Liver (tissue), 9 donors: ENCODE measurements around the gene EP400. TPM values are rescaled to one million over a fixed set of nuclear protein-coding genes. Genes with fewer than 3 reads are reported as not detected.
A peak's percentile ranks its signal among the peaks of the same experiment; 100 is the strongest.

Experiments
- DNase-seq: peaks from one replicate; pipeline ENCODE4 v3.0.0-alpha.2; 2017; ENCODE audit warnings: low spot score
- H3K27ac ChIP-seq, 2 donors: one replicate each; pipeline ENCODE4 v1.7.0; 2013; ENCODE audit warnings: inconsistent platforms in 2 of 2, low read length in 2 of 2, control low read depth in 1 of 2, low read depth in 1 of 2, mild to moderate bottlenecking in 1 of 2
- H3K27me3 ChIP-seq, 4 donors: one replicate each; pipeline versions ENCODE4 v1.6.1 to v1.7.0; 2013; ENCODE audit warnings: low read length in 3 of 4, inconsistent platforms in 1 of 4, mild to moderate bottlenecking in 1 of 4, moderate library complexity in 1 of 4; ENCODE audit not compliant: control insufficient read depth in 4 of 4, insufficient read depth in 4 of 4
- H3K36me3 ChIP-seq, 4 donors: one replicate each; pipeline versions ENCODE4 v1.6.1 to v1.7.0; 2013; ENCODE audit warnings: low read length in 3 of 4, mild to moderate bottlenecking in 3 of 4, low read depth in 1 of 4, moderate library complexity in 1 of 4; ENCODE audit not compliant: control insufficient read depth in 4 of 4, insufficient read depth in 3 of 4
- H3K4me1 ChIP-seq, 4 donors: one replicate each; pipeline versions ENCODE4 v1.6.1 to v1.7.0; 2013; ENCODE audit warnings: low read length in 3 of 4, mild to moderate bottlenecking in 3 of 4, moderate library complexity in 1 of 4; ENCODE audit not compliant: control insufficient read depth in 4 of 4, insufficient read depth in 4 of 4
- H3K4me3 ChIP-seq, 3 donors: one replicate each; pipeline versions ENCODE4 v1.6.1 to v1.7.0; 2013; ENCODE audit warnings: low read length in 3 of 3, control low read depth in 1 of 3, low read depth in 1 of 3, mild to moderate bottlenecking in 1 of 3
- H3K9ac ChIP-seq, 2 donors: one replicate each; pipeline ENCODE4 v1.7.0; 2013; ENCODE audit warnings: low read length in 2 of 2, mild to moderate bottlenecking in 2 of 2, moderate library complexity in 2 of 2, control low read depth in 1 of 2, low read depth in 1 of 2
- H3K9me3 ChIP-seq, 4 donors: one replicate each; pipeline versions ENCODE4 v1.6.1 to v1.7.0; 2013; ENCODE audit warnings: low read length in 3 of 4; ENCODE audit not compliant: control insufficient read depth in 4 of 4
- ATF3 ChIP-seq: IDR thresholded peaks from 2 replicates; pipeline ENCODE4 v1.6.1; 2016; ENCODE audit warnings: antibody characterized with exemption
- EGR1 ChIP-seq, 2 donors: IDR thresholded peaks; 2 replicates each; pipeline ENCODE4 v1.6.1; 2016 to 2018; ENCODE audit warnings: antibody characterized with exemption in 2 of 2, low read depth in 2 of 2
- FOXA1 ChIP-seq: IDR thresholded peaks from 2 replicates; pipeline ENCODE4 v1.6.1; 2016; ENCODE audit warnings: antibody characterized with exemption
- FOXA2 ChIP-seq: IDR thresholded peaks from 2 replicates; pipeline ENCODE4 v1.6.1; 2016; ENCODE audit warnings: antibody characterized with exemption
- GABPA ChIP-seq, 2 donors: IDR thresholded peaks in 1 of 2; conservative IDR thresholded peaks in 1 of 2; 2 replicates each; pipeline ENCODE4 v1.6.1; 2016; ENCODE audit warnings: antibody characterized with exemption in 2 of 2, mild to moderate bottlenecking in 1 of 2, moderate library complexity in 1 of 2
- HNF4A ChIP-seq, 2 donors: conservative IDR thresholded peaks; 2 replicates each; pipeline ENCODE4 v1.6.1; 2016; ENCODE audit warnings: antibody characterized with exemption in 2 of 2, mild to moderate bottlenecking in 2 of 2
- HNF4G ChIP-seq: IDR thresholded peaks from 2 replicates; pipeline ENCODE4 v1.6.1; 2016; ENCODE audit warnings: antibody characterized with exemption
- JUND ChIP-seq, 2 donors: IDR thresholded peaks; 2 replicates each; pipeline ENCODE4 v1.6.1; 2016; ENCODE audit warnings: antibody characterized with exemption in 2 of 2
- NR2F2 ChIP-seq: IDR thresholded peaks from 2 replicates; pipeline ENCODE4 v1.6.1; 2016; ENCODE audit warnings: antibody characterized with exemption
- RXRA ChIP-seq, 2 donors: IDR thresholded peaks; 2 replicates each; pipeline ENCODE4 v1.6.1; 2017 to 2018; ENCODE audit warnings: antibody characterized with exemption in 2 of 2, mild to moderate bottlenecking in 1 of 2
- SP1 ChIP-seq: IDR thresholded peaks from 2 replicates; pipeline ENCODE4 v1.6.1; 2018; ENCODE audit warnings: antibody characterized with exemption, mild to moderate bottlenecking
- YY1 ChIP-seq: IDR thresholded peaks from 2 replicates; pipeline ENCODE4 v1.6.1; 2016; ENCODE audit warnings: antibody characterized with exemption, mild to moderate bottlenecking
- ZBTB33 ChIP-seq: IDR thresholded peaks from 2 replicates; pipeline ENCODE4 v1.6.1; 2016; ENCODE audit warnings: antibody characterized with exemption
- WGBS: extraction: QIAGEN DNeasy Blood & Tissue Kit; methylation state at CpG from one replicate; pipeline ENCODE4 v1.1.7; 2013; 5-methylcytosine and 5-hydroxymethylcytosine counted together
- polyA plus RNA-seq, 2 donors: library from polyadenylated mRNA; stranded (reverse) in 1 of 2; unstranded in 1 of 2; fragments of 200-250 nt in 1 of 2; fragments of >200 nt in 1 of 2; fragmentation: Nextera tagmentation in 1 of 2; extraction: Ambion mirVana in 1 of 2; gene quantifications; one replicate each; pipeline versions ENCODE4 v1.2.1 to v1.2.3, GENCODE V29; 2013 to 2015
- total RNA-seq, 2 donors: library from RNA; depleted of rRNA; stranded (reverse); fragments of >200 nt; gene quantifications; one replicate each; pipeline ENCODE4 v1.2.3, GENCODE V29; 2014
- TF ChIP-seq, protein P1 (sequence below): IDR thresholded peaks from 2 replicates; pipeline ENCODE4 v1.6.1; 2016; ENCODE audit warnings: antibody characterized with exemption, mild to moderate bottlenecking
- TF ChIP-seq, protein P2 (sequence below): IDR thresholded peaks from 2 replicates; pipeline ENCODE4 v1.6.1; 2016; ENCODE audit warnings: antibody characterized with exemption
- TF ChIP-seq, protein P3 (sequence below): fragments of 150-350 bp; IDR thresholded peaks from 2 replicates; pipeline ENCODE4 v1.5.1; 2017; ENCODE audit warnings: improper control_type of control experiment, low read depth, low read length; ENCODE audit not compliant: missing input control
- donor health status: healthy.
- donor health status: healthy.
- donor health status: healthy.
- donor health status: healthy.
- donor health status: healthy.

The EP400 gene
- total and polyA plus RNA-seq, 4 donors = 4.7 to 12.4 (median 7.1) TPM

GRCh38 chr12:131986361-131986760, 36.6 kb downstream of the EP400 start:
- Histone ChIP-seq H3K36me3 (peaks cover 5 to 61% (median 34%) of the 10 kb centered on the region in 4 donors), H3K9ac (no peak overlapping the region), H3K4me3 (no peak overlapping the region), H3K27me3 (no peaks in the 10 kb centered on the region), H3K4me1 (no peaks in the 10 kb centered on the region), H3K9me3 (no peaks in the 10 kb centered on the region), H3K27ac (no peak overlapping the region)
- WGBS = 97% methylated on average over 17 of the region's 17 CpGs
- no peak for DNase-seq
- TF ChIP-seq NR2F2 (no peak), EGR1 (IDR thresholded peaks at IDR 0.05; ENCODE audit: low read depth in 2 of 2) (no peak), HNF4A (conservative IDR thresholded peaks at IDR 0.05) (no peak), SP1 (no peak), ZBTB33 (no peak), ATF3 (no peak), FOXA2 (no peak), GABPA (IDR thresholded peaks at IDR 0.05 in 1 of 2, conservative IDR thresholded peaks at IDR 0.05 in 1 of 2) (no peak), HNF4G (no peak), RXRA (IDR thresholded peaks at IDR 0.05) (no peak), YY1 (no peak), FOXA1 (no peak)
- TF ChIP-seq, protein P1, sequence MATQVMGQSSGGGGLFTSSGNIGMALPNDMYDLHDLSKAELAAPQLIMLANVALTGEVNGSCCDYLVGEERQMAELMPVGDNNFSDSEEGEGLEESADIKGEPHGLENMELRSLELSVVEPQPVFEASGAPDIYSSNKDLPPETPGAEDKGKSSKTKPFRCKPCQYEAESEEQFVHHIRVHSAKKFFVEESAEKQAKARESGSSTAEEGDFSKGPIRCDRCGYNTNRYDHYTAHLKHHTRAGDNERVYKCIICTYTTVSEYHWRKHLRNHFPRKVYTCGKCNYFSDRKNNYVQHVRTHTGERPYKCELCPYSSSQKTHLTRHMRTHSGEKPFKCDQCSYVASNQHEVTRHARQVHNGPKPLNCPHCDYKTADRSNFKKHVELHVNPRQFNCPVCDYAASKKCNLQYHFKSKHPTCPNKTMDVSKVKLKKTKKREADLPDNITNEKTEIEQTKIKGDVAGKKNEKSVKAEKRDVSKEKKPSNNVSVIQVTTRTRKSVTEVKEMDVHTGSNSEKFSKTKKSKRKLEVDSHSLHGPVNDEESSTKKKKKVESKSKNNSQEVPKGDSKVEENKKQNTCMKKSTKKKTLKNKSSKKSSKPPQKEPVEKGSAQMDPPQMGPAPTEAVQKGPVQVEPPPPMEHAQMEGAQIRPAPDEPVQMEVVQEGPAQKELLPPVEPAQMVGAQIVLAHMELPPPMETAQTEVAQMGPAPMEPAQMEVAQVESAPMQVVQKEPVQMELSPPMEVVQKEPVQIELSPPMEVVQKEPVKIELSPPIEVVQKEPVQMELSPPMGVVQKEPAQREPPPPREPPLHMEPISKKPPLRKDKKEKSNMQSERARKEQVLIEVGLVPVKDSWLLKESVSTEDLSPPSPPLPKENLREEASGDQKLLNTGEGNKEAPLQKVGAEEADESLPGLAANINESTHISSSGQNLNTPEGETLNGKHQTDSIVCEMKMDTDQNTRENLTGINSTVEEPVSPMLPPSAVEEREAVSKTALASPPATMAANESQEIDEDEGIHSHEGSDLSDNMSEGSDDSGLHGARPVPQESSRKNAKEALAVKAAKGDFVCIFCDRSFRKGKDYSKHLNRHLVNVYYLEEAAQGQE = no peak
- TF ChIP-seq, protein P2, sequence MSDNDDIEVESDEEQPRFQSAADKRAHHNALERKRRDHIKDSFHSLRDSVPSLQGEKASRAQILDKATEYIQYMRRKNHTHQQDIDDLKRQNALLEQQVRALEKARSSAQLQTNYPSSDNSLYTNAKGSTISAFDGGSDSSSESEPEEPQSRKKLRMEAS = no peak
- TF ChIP-seq, protein P3, sequence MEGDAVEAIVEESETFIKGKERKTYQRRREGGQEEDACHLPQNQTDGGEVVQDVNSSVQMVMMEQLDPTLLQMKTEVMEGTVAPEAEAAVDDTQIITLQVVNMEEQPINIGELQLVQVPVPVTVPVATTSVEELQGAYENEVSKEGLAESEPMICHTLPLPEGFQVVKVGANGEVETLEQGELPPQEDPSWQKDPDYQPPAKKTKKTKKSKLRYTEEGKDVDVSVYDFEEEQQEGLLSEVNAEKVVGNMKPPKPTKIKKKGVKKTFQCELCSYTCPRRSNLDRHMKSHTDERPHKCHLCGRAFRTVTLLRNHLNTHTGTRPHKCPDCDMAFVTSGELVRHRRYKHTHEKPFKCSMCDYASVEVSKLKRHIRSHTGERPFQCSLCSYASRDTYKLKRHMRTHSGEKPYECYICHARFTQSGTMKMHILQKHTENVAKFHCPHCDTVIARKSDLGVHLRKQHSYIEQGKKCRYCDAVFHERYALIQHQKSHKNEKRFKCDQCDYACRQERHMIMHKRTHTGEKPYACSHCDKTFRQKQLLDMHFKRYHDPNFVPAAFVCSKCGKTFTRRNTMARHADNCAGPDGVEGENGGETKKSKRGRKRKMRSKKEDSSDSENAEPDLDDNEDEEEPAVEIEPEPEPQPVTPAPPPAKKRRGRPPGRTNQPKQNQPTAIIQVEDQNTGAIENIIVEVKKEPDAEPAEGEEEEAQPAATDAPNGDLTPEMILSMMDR = no peak

GRCh38 chr12:131986910-131987309, 37.2 kb downstream of the EP400 start:
- no peaks in the 10 kb centered on the region for H3K27me3 ChIP-seq
- H3K4me1 ChIP-seq = no peaks in the 10 kb centered on the region
- peak; percentile 40 for DNase-seq
- H3K27ac ChIP-seq = no peak overlapping the region
- WGBS = 94% methylated on average over 5 of the region's 5 CpGs
- H3K4me3 ChIP-seq = no peak overlapping the region
- no peak overlapping the region for H3K9ac ChIP-seq
- no peaks in the 10 kb centered on the region for H3K9me3 ChIP-seq
- peaks cover 2 to 56% (median 36%) of the 10 kb centered on the region in 4 donors for H3K36me3 ChIP-seq
- TF ChIP-seq FOXA1 (no peak), ATF3 (no peak), GABPA (IDR thresholded peaks at IDR 0.05 in 1 of 2, conservative IDR thresholded peaks at IDR 0.05 in 1 of 2) (no peak), EGR1 (IDR thresholded peaks at IDR 0.05; ENCODE audit: low read depth in 2 of 2) (no peak), FOXA2 (no peak), HNF4G (no peak), HNF4A (conservative IDR thresholded peaks at IDR 0.05) (no peak), NR2F2 (no peak), JUND (IDR thresholded peaks at IDR 0.05) (no peak), YY1 (no peak)
- TF ChIP-seq, protein P2 = no peak
- TF ChIP-seq, protein P3 = no peak
- TF ChIP-seq, protein P1 = no peak
